Caki2 (cell line): ENCODE results near the gene BBS1. TPM values are rescaled to one million over a fixed set of nuclear protein-coding genes. Genes with fewer than 3 reads are reported as not detected.
"Not testable (repeated sequence)": the region's sequence is repeated elsewhere in the genome, so short reads cannot be mapped to it uniquely, and the experiment has no call there.

Source experiments
- DNase-seq: peaks from one replicate; pipeline ENCODE4 v3.0.0-alpha.2; 2015; ENCODE audit warnings: low read depth
- in situ Hi-C: cut with HindIII; loops from 2 replicates; pipeline ENCODE4 v1.10.0; 2016; ENCODE audit warnings: low sequenced_read_pairs, low pct_unique_long_range_greater_than_20kb, mixed read lengths
- total RNA-seq: library from RNA; depleted of rRNA; stranded (reverse); fragments of >200 nt; shearing (Covaris generic); gene quantifications from 2 replicates; pipeline ENCODE4 v1.2.3, GENCODE V29; 2014; ENCODE audit warnings: low replicate concordance

BBS1 gene
- total RNA-seq, 1 experiment from 2014 or later, result 28.0 TPM

DNA sequence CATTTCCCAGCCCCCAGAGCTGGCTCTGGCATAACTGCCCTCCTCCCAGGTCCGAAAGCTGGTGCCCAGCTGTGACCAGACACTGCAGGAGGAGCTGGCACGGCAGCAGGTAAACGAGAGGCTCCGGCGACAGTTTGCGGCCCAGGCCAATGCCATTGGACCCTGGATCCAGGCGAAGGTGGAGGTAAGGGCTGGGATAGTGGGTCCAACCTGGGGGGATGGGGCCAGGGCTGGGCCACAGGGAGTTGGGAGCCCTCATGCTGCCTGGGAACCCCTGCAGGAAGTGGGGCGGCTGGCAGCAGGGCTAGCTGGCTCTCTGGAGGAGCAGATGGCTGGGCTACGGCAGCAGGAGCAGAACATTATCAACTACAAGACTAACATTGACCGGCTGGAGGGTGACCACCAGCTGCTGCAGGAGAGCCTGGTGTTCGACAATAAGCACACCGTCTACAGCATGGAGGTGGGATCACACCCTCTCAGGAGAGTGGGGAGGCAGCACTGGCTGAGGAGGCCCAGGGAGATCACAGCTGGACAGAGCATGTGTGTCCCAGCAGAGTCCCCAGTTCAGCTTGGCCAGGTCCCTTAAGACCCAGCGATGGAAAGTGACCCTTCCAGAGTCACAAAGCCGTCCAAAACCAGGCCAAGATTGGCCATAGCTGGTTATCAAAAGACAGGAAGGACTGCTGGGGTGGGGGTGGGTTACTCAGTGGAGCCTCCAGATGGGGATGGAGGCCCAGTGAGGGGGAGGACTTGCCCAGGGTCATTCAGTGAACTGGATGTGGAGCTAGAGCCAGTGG, 50.9 kb downstream of the BBS1 start:
- in situ Hi-C loops, result no loop called here
- DNase-seq, result no peak

DNA sequence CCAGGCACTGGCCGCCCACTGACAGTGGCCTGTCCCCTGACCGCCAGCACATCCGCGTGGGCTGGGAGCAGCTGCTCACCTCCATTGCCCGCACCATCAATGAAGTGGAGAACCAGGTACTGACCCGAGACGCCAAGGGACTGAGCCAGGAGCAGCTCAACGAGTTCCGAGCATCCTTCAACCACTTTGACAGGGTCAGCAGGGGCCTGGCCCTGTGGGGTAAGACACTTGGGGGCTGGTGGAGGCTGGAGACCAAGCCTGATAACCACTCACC, 51.5 kb downstream of the BBS1 start:
- no peak for DNase-seq
- in situ Hi-C loops, result no loop called here

DNA sequence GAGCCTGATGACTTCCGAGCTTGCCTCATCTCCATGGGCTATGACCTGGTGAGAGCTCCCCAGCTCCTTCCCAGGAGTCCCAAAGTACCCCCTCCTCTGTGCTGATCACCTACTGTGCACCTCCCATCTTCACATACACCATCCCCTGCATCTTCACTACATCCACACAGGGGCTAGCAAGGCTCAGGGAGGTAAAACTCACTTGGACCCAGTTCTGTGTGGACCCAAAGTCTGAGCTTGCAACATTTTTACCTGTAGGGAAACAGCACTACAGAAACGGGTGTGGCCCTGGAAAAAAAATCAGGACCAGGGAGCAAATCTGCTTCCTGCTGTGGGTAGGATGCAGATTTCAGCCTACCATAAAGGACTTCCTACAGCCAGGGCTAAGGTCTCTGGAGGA, 51.8 kb downstream of the BBS1 start:
- DNase-seq, result no peak
- in situ Hi-C loops, result no loop called here

DNA sequence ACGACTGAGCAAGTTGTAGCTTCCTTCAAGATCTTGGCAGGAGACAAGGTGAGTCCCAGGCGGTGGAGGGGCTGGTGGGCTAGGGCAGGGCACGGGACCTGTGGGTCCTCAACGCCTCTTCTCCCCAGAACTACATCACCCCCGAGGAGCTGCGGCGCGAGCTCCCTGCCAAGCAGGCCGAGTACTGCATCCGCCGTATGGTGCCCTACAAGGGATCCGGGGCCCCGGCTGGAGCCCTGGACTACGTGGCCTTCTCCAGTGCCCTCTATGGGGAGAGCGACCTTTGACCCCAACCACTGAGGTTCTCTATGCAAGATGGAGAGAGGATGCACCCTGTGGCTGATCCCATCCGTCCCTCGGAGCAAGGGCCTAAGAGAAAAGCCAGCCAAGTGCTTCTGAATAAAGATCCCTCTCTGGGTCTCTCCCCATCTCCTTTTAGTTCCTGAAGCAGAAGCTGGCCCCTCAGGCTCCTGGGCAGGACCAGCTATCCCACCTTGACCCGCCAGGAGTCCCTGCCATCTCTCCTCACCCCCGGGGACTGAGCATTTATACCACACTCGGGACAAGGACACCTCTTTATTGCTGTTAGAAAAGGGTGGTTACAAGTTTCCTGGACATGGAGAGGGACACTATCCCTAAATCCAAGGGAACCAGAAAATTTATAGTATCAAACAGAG, 52.6 kb downstream of the BBS1 start:
- DNase-seq, result no peak
- in situ Hi-C loops, result no loop called here

DNA sequence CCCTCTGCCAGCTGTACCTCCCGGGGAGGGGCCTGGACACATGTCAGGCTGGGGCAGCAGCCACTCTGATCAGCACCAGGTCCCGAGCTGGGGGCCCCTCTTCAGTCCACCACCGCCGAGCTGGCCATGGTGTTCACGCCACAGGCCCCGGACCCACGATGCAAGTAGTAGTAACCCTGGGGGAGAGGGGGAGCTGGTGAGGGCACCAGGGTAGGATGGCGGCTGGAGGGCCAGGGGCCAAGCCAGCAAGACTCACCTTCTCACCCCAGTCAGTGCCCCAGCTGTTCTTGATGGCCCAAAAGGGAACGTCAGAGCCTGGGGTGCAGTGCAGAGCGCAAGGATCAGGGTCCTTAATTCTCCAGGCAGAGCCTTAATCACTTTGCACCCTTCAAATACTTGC, 53.4 kb downstream of the BBS1 start:
- DNase-seq, result no peak
- in situ Hi-C loops, result no loop called here

DNA sequence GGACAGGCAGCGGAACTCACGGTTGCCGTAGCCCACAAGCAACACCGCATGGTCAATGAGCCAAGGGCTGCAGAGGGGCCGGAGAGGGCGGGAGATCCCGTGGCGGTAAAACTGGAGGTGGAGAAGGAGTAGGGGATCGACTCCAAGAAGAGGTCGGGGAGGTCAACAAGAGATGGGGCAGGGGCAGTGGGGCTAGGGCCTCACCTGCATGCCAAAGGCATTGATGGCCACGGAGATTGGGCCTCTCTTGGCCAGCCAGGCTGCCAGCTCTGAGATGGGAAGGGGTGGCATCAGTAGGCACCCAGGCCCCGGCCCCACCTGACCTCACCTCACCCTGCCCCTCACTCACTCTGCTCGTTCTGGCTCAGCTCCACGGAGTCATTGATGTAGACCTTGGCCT, 54.1 kb downstream of the BBS1 start:
- DNase-seq, result no peak
- in situ Hi-C loops, result no loop called here

DNA sequence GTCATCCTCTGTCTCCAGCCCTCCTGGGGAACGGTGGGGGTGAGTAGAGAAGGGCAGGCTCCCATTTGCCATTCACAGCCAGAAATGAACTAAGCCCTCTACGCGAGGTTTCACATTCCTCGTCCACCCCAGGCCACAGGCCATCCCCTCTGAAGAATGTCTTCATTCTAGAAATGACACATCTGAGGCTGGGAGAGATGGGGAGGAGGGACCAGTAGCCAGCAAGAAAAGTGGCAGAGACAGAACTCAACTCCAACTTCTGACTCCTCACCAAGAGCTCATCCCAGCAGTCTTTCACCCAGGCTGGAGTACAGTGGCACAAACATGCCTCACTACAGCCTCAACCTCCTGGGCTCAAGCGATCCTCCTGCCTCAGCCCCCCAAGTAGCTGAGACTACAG, 54.5 kb downstream of the BBS1 start:
- in situ Hi-C loops, result no loop called here
- DNase-seq, result no peak

DNA sequence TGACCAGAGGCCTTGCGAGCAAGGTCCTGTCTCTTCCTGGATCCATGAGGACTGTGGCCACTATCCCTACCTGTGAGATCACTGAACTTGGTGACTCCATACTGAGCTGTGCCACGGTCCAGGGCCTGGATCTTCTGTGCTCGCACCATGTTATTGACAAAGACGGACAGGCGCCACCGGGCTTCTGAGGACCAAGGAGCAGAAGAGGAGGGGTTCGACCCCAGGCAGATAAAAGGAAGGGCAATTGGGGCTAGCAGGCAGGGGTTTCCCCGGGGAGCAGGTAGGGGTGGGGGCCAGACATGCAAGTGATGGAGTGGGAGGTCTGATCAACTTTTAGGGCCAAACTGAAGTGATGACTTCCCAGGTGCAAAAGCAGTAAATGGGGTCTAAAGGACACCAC, 55.8 kb downstream of the BBS1 start:
- no peak for DNase-seq
- in situ Hi-C loops, result no loop called here

DNA sequence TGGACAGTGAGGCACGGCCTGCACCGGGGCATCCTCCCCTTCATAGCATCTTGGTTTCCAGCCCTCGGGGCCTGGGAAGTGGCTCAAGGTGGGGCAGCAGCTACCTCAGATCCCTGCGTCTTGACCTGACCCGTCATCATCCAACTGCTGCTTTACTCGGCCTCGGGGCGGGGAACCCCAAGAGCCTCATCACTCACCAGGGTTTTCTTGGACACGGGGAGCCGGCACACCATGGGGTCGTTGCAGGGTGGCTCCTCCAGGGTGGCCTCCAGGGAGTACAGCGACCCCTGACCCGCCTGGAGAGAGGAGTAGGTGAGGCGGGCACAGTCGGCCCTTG, 57.3 kb downstream of the BBS1 start:
- in situ Hi-C loops, result no loop called here
- DNase-seq, result no peak

DNA sequence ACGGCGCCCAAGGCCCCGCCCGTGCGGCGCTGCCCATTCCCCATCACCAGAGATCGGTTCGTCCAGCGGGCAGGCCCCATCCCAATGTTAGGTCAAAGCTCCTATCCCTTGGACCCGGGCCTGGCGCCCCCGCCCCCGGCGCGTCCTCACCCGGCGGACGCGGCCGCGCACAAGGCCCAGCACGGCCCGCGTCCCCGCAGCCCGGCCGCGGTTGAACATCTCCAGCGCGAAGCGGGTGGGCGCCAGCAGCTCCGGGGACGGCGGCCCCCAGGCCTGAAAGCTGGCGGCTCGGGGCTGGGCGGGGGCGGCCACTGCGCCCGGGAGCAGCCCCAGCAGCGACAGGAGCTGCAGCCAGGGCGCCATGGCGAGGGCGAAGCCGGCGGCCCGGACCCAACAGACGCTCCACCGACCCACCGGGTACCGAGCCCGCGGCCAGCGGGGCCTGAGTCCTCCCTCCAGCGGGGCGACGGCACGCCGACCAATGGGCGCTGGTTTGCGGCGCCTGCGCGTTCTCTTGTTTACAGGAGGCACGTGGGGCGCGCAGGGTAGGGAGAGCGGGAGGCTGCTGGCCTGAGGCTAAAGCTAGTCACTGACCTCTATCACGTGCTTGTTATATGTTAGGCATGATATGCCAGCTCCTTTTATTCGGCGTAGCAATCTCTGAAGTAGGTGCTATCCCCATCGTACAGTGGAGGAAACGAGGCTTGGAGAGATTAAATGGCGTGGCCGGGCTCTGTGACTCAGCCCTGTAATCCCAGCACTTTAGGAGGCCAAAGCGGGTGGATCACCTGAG, 57.9 kb downstream of the BBS1 start, which contains the start of gene CTSF:
Gene CTSF, minus strand, starts transcription at position 483 of the 793 bp plus-strand sequence. Its CDS starts 120 bp downstream, at position 363.
- no peak for DNase-seq
- in situ Hi-C loops, result no loop called here

DNA sequence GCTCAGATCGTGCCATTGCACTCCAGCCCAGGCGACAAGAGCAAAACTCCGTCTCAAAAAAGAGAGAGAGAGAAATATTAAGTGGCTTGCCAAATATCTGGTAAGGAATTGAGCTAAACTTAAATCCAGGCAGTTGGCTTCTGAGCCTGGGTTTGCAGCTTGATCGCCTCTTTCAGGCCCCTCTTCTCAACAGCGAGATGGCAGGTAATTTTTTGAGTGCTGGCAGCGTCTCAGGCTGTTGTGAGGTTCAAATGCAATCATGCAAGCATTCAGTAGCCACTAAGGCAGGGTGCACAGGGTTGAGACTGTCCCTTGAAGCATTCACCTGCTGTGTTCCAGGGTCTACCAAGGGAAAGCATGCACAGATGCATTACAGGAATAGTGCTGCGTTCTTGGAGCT, 58.6 kb downstream of the BBS1 start:
- in situ Hi-C loops, result no loop called here
- DNase-seq, result no peak

DNA sequence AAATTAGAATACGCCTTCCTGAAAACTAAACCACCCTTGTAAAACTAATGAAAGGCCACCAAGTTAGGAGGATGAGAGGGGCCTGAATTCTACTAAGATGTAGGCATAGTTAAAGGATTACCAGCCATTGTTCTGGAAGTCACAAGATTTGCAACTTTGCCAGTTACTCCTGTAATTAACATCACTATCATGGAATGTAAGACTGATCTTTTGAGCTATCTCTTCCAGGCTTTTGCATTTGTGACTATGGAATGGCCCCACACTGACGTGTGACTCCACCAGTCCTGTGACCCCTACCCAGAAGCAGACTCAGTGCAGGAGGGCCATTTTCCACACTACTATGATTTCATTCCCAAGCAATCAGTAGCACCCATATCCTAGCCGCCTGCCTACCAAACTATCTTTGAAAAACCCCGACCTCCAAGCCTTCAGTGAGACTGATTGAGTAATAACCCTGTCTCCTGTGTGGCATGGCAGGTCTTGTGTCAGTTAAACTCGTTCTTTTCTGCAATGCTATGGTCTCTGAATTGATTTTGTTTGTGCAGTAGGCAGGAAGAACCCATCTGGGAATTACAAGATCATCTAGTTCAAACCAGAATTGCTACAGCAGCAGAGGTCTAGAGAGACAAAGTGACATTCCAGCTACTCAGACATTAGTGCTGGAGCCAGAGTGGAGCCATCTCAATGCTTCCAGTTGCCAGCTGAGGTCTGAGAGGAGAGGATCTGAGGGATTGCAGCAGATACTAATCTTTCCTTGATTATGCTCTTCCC, 59.8 kb downstream of the BBS1 start:
- DNase-seq, result no peak
- in situ Hi-C loops, result no loop called here

DNA sequence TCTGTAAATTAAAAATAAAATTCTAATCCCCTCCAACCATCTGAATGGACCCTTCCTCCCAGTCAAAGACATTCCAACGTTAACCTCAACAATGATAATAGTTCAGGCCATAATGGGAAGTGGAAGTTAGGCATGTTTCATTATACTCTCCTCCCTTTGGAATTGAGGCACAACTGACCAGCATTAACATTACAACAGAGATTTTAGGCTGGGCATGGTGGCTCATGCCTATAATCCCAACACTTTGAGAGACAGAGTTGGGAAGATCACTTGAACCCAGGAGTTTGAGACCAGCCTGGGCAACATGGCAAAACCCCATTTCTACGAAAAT, 60.4 kb downstream of the BBS1 start:
- in situ Hi-C loops, result no loop called here
- DNase-seq, result no peak

DNA sequence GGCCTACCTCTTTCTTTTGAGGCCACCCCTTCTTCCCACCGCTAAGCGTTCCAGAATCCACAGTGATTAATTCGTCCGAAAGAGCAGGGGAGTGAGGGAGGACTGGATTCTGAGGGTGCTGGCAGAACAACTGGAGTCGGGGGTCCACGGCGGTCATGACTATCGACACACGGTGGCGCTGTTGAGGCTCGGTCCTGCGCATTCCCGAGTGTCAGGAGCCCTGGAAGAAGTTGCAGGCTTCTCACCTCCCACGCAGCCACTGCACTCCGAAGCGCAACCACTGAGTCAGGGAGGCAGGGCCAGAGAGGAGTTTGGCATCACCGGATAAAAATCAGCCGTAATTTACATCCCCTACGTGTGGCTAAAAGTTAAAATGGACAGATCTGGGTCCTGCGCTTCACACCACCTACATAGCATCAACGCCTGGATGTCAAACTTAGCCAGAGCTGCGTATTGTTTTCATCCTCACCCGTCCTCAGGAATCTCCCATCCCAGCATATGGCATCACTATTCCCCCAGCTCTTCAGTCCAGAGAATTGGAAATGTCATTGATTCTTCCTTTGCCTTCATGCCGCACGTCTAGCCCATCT, 68.7 kb downstream of the BBS1 start:
- in situ Hi-C loops, result no loop called here
- DNase-seq, result no peak

DNA sequence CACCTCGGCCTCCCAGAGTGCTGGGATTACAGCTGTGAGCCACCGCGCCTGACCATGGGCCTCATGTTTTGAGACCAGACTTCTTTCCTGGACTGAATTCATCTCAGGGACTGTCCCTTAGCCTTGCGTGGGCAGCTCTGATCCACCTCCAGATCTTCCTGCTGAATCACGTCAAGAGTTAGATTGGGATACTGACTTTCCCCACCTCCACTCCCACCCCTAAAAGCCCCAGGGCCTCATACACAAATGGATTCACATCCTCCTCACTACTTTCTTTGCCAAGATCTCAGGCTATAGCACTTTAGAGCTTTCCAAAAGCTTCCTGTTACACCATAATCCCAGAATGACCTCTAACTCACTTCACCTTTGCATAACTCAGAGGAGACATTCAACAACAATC, 70.4 kb downstream of the BBS1 start:
- in situ Hi-C loops, result no loop called here
- DNase-seq, result no peak

DNA sequence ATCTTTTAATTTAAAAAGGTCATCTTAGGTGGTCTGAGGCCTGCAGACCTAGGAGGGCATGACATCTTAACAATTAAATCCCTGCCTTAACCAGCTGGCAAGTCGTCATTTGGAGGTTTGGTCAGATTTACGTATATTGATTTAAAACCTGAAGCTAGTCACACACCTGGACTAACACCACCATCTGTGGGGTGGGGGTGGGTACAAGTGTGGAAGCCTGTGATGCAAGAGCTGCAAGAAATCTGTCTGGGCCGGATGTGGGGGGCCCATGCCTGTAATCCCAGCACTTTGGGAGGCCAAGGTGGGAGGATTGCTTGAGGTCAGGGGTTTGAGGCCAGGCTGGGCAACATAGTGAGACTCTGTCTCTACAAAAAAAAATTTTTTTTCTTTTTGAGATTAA, 70.8 kb downstream of the BBS1 start:
- in situ Hi-C loops, result no loop called here
- no peak for DNase-seq

DNA sequence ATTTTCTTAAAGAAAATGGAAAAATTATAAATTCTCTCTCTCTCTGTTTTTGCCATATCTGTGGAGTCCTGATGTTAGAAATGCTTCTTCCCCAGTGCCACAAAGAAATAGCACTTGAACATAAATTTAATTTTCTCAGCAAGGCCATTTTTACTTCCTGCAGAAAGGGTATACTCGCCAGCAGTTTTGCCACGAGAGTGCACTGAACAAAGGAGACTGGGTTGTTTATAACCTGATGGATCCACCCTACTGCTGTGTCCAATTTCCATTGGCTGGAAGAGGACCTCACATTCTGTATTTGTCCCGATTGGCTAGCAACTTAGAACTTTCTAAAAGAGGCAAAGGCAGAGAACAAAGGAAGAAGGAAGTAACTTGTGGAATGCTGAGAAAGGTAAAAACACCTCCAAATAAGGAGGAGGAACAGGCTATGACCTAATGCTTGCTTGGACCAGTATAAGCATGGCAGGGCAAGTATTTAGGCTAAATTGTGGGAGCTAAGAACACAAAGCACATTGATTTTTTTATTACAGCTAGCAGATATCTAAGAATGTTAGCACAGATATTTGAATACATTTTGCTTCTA, 72.2 kb downstream of the BBS1 start:
- in situ Hi-C loops, DNase-seq: not testable (repeated sequence)
